Dermis microvascular lymphatic vessel endothelial cell (primary cell): ENCODE data around the gene OOSP2. TPM values are rescaled to one million over a fixed set of nuclear protein-coding genes. Genes with fewer than 3 reads are reported as not detected.
A peak's percentile ranks its signal among the peaks of the same experiment; 100 is the strongest.
"Not testable (repeated sequence)": the region's sequence is repeated elsewhere in the genome, so short reads cannot be mapped to it uniquely, and the experiment has no call there.

Source experiments
- DNase-seq, 2 donors: peaks; one replicate each; pipeline versions ENCODE4 v3.0.0 to v3.0.0-alpha.2; 2010; ENCODE audit warnings: low read depth in 2 of 2
- total RNA-seq: library from RNA; depleted of rRNA; stranded (reverse); fragments of >200 nt; gene quantifications from 2 replicates; pipeline ENCODE4 v1.2.1, GENCODE V29; 2014

Gene OOSP2
- not detected in 2 replicates for total RNA-seq

- DNase-seq = no peak
Measured at GRCh38 chr11:60040109-60040508, at the start of gene OOSP2. Gene OOSP2, plus strand, starts transcription at chr11:60040409. Its CDS starts 51 bp downstream, at chr11:60040460.

- DNase-seq = no peak
Measured at GRCh38 chr11:59990421-59990820, 49.8 kb upstream of the OOSP2 start.

- DNase-seq = no peak
Measured at GRCh38 chr11:59992425-59992824, 47.8 kb upstream of the OOSP2 start.

DNA sequence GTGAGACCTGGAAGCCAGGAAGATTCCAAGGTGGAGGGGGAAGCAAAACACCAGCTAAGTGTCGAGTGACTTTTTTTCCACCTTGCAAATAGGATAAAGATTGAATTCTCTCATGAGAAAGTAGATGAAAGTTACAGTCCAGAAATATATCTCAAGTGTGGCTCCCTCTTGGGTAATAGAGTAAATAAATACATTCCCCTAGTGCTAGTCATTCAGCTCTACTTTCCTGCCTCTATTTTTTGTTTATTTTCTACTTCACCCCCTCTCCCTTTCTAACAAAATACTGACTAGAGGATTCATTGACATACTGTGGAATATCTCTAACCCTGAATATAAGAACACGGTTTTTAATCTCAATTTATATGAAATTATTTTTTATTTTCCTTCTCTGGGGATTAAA, 42.4 kb upstream of the OOSP2 start:
- no peak for DNase-seq

DNA sequence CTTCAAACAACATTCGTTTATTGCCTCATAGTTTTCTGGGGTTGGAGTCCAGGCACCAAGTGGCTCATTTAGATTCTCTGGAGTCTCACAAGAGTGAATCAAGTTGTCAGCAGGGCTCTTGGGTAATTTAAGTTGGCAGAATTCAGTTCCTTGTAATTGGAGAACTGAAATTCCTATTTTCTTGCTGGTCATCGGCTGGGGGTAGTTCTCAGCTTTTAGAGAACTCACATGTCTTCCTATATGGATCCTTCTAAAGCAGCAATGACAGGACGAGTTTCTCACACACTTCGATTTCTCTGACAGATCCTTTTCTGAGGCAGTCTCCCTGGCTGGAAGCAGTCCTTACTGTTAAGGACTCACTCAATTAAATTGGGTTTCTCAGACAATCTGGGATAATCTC, 40.5 kb upstream of the OOSP2 start:
- no peak for DNase-seq

DNA sequence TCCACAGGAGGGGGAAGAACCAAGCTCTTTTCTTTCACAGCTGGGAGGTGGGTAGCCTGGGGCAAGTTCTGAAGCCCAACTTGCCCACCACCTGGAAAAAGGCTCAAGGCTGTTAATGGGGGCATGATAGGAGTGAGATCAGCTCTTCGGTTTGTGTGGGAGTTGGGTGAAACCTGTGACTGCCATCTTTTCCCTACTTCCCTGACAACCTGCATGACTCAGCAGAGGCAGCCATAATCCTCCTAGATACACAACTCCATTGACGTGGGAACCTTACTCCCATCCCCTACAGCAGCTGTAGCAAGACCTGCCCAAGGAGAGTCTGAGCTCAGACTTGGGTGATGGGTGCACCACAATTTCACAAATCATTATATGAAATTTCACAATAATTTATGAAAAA, 36.5 kb upstream of the OOSP2 start:
- DNase-seq = no peak

- no peak for DNase-seq
Measured at GRCh38 chr11:60005360-60005759, 34.8 kb upstream of the OOSP2 start.

GRCh38 chr11:60016881-60017280, 23.3 kb upstream of the OOSP2 start, which contains the start of gene OOSP4B:
Gene OOSP4B, plus strand, starts transcription at chr11:60017181.
- DNase-seq = no peak

- DNase-seq = no peak
Measured at GRCh38 chr11:60018058-60018457, 22.2 kb upstream of the OOSP2 start.

DNA sequence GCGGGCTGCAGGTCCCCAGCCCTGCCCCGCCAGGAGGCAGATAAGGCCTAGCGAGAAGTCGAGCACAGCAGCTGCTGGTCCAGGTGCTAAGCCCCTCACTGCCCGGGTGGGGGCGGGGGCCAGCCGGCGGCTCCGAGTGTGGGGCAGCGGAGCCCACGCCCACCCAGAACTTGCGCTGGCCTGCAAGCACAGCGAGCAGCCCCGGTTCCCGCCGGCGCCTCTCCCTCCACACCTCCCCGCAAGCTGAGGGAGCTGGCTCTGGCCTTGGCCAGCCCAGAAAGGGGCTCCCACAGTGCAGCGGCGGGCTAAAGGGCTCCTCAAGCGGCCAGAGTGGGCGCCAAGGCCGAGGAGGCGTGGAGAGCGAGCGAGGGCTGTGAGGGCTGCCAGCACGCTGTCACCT, 19.8 kb upstream of the OOSP2 start:
- not testable (repeated sequence) for DNase-seq

DNA sequence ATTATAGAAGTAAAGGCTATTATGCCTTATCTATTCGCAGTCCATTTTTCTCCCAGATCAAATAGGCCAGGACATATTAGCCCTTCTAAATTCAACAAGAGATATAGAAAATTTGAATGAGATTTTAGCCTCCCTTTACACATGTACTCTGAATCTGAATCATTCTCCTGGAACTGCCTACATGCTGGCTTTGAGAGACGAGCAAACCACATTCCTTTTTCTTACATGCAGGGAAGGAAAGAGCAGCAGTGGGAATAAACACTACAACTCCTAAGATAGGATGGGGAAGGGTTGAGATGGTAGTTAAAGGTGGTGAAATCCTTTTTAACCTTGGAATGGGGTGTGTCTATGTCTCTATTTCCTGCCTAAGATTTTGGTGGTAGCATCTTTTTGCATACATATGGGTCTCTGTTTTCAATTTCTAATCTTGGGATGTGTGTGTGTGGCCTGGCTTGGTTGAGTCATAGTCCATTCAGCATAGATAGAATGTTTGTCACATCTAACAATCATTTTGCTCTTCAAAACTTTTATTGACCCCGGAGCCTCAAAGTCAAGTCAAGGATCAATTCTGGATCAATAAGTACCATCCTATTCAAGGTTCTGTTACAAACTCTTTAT, 11.1 kb upstream of the OOSP2 start:
- no peak for DNase-seq

DNA sequence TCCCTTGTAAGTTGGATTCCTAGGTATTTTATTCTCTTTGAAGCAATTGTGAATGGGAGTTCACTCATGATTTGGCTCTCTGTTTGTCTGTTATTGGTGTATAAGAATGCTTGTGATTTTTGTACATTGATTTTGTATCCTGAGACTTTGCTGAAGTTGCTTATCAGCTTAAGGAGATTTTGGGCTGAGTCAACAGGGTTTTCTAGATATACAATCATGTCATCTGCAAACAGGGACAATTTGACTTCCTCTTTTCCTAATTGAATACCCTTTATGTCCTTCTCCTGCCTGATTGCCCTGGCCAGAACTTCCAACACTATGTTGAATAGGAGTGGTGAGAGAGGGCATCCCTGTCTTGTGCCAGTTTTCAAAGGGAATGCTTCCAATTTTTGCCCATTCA, 10.2 kb downstream of the OOSP2 start:
- DNase-seq = not testable (repeated sequence)

DNA sequence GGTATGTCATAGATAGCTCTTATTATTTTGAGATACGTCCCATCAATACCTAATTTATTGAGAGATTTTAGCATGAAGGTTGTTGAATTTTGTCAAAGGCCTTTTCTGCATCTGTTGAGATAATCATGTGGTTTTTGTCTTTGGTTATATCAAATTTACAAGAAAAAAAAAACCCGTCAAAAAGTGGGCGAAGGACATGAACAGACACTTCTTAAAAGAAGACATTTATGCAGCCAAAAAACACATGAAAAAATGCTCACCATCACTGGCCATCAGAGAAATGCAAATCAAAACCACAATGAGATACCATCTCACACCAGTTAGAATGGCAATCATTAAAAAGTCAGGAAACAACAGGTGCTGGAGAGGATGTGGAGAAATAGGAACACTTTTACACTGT, 10.6 kb downstream of the OOSP2 start:
- not testable (repeated sequence) for DNase-seq

DNA sequence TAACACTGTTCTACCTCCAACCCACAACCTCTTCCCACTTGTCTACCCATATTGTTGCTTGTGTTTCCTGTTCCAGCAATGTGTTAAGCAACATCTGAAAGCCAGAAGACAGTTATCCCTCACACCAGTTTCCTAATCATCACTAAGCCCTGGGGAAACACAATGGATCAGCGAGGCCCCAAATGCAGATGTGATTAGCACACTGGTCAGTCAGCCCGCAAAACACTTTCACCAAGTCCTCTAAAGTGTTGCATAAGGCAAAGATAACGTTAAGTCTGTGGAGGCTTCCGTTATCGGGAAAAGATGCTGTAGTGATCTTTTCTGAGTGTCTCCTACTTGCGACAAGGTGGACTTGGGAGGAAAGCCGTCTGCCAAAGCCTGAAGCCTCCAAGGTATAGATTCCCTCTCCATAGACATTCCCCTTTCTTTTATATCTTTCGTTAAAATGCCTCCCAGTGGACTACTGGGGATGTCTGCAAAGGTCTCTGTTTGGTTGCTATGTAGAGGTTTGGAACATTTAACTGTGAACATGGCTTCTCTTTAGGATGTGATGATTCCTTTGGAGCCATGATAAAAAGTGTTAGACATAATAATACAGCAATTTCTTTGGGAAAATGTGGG, 16.2 kb downstream of the OOSP2 start, which contains the start of gene MS4A3:
Gene MS4A3, plus strand, starts transcription at position 317 of the 621 bp plus-strand sequence. CDS start 4,496 bp downstream, outside the sequence.
- DNase-seq = no peak

DNA sequence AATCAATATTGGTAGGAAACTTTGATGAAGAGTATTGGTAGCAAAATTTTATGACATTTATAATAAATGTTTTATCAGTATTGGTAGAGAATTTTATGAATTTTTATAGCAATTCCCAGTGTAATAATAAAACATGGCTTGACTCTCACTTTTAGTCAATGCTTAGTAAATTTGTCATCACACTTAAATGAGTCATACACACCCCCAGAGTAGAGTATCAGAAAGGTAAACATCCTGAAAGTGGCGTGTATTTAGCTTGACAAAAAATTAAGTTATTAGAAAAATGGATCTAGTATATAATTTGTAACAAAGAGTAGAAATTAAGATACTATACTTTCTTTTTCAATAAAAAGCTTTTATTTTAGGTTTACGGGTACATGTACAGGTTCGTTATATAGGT, 18.8 kb downstream of the OOSP2 start:
- peak in 1 of 2 donors; percentile 19 for DNase-seq

- DNase-seq = no peak
Measured at GRCh38 chr11:60059521-60060240, 19.5 kb downstream of the OOSP2 start.

DNA sequence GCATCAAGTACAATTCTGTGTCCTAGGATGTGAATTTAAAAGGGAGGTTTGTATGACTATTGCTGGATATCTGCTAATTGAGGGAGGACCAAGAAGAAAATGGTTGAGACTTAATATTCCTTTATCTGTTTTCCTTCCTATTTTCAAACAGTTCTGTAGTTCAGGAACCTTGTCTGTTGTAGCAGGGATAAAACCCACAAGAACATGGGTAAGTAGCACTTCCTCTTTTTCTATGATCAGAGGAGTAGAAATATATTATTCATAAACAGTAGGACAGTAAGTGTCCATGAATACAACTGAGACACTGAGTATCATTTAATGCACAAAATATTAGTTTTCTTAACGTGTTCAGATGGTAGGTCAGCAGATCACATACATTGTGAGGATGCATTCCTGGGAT, 23.9 kb downstream of the OOSP2 start:
- DNase-seq = no peak

DNA sequence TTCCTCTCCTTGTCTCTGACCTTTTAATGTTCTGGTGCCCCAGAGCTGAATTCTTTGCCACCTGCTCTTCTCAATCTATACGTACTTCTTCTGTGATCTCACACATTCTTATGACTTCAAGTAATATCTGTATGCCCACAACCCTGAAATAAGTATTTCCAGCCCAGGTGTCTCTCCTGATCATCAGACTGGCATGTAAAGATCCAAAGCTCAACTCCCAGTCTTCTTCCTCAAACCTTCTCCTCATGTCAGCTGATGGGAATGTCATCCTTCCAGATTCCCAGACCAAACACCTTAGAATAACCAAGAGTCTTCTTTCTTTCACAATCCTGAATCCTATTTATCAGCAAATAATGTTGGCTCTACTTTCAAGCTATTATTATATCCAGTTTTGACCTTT, 25.6 kb downstream of the OOSP2 start:
- no peak for DNase-seq

GRCh38 chr11:60069450-60069849, 29.2 kb downstream of the OOSP2 start:
- DNase-seq = no peak

- DNase-seq = not testable (repeated sequence)
Measured at GRCh38 chr11:60071644-60072043, 31.4 kb downstream of the OOSP2 start.

DNA sequence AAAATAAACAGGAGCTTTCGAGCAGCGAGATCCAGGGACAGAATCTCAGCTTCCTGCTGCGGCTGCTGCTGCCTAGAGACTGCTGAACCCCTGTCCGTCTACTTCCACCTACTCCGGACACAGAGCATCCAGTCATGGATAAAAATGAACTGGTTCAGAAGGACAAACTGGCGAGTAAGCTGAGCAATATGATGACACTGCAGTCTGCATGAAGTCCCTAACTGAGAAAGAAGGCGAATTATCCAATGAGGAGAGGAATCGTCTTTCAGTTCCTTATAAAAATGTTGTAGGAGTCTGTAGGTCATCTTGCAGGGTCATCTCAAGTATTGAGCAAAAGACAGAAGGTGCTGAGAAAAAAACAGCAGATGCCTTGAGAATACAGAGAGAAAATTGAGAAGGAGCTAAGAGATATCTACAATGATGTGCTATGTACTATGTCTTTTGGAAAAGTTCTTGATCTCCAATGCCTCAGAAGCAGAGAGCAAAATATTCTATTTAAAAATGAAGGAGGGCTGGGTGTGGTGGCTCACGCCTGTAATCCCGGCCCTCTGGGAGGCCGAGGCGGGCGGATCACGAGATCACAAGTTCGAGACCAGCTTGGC, 37.1 kb downstream of the OOSP2 start:
- DNase-seq = no peak

DNA sequence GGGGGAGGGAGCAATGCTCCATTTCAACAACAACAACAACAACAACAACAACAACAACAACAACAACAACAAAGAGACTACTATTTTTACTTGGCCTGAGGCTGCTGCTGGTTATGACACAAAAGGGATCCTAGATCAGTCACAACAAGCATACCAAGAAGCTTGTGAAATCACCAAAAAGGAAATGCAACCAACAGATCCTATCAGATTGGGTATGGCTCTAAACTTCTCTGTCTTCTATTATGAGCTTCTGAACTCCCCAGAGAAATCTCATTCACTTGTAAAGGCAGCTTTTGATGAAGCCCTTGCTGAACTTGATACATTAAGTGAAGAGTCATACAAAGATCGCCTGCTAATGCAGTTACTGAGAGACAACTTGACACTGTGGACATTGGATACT, 37.8 kb downstream of the OOSP2 start:
- DNase-seq = no peak
